GM08714 (cell line): ENCODE measurements around the gene SGO2.
"Not testable (repeated sequence)": the region's sequence is repeated elsewhere in the genome, so short reads cannot be mapped to it uniquely, and the experiment has no call there.

ENCODE experiments used
- H3K4me3 ChIP-seq: fragments of 200-500 bp; sonication (Bioruptor generic); 2 replicates; pipeline ENCODE4 v1.5.1; 2014; ENCODE audit warnings: mild to moderate bottlenecking, low read length, inconsistent platforms
- ZNF274 ChIP-seq: IDR thresholded peaks from 2 replicates; pipeline ENCODE4 v1.6.1; 2012; ENCODE audit warnings: mild to moderate bottlenecking, low read depth, low read length

SGO2 gene

DNA sequence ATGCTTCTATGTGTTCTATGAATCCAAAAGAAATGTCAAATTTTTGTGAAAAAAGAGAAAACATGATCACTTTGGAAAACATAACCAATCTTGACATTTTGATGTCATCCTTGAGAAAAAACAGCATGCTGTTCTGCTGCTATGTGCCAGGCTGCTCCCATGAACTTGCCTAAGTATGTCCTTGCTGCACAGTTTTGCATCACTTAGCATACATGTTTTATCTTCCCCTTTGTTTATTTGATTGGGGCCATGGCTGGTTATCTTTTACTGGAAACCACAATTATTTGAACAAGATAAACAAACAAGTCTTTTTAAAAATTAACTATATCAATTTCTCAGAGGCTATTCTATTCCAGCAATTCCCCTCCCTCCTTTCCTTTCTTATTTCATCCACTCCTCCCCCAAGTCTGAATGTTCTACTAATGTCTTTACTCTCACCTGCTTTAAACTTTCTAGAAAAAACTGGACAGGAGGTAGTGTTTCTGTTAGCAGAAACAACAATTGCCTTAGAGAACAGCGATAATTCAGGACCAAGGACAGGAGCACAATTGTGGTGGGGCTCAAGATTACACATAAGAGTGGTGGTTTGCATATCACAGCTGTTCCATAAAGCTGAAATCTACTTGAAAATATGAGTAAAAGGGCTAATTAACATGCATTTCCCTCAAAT is 66.5 kb downstream of the SGO2 start:
- H3K4me3 ChIP-seq: no peak overlapping the region
- no peak for TF ChIP-seq ZNF274

DNA sequence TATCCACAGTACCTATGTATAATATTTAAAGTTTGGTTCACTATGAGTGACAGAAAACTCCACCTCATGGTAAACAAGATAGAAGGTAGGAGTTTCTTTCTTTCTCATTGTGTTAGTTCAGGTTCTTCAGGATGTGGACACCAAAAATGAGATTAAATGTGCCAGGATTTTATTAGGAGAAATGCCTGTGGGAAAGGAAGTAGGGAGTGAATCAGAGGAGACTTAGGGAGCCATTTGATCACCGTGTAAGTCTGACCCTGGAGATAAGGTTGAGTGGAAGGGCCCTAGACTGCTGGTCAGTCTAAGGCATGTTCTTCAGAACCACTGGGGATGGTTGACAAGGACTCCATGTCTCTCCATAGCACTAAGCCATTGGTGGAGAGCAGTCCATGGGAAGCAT is 67.9 kb downstream of the SGO2 start:
- TF ChIP-seq ZNF274: no peak

DNA sequence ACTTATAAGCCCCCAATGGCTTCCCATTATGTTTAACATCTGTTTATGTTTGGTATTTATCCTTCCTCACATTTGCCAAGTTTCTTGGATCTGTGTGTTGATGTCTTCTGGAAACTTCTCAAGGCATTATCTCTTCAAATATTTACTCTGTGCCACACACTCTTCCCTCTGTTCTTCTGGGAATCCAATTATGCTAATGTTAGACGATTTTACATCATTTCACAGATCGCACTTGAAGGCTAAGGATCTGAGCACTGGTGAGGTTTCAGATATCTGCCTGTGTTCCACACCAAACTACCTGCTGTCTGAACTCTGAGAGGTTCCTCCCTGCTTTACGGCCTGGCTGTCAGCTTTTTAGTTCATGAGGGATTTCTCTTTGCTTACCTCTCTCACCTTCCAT is 69.9 kb downstream of the SGO2 start:
- H3K4me3 ChIP-seq: no peak overlapping the region
- no peak for TF ChIP-seq ZNF274

More for the DNA sequence above, 67.9 kb downstream of the SGO2 start:
- no peak overlapping the region for H3K4me3 ChIP-seq

DNA sequence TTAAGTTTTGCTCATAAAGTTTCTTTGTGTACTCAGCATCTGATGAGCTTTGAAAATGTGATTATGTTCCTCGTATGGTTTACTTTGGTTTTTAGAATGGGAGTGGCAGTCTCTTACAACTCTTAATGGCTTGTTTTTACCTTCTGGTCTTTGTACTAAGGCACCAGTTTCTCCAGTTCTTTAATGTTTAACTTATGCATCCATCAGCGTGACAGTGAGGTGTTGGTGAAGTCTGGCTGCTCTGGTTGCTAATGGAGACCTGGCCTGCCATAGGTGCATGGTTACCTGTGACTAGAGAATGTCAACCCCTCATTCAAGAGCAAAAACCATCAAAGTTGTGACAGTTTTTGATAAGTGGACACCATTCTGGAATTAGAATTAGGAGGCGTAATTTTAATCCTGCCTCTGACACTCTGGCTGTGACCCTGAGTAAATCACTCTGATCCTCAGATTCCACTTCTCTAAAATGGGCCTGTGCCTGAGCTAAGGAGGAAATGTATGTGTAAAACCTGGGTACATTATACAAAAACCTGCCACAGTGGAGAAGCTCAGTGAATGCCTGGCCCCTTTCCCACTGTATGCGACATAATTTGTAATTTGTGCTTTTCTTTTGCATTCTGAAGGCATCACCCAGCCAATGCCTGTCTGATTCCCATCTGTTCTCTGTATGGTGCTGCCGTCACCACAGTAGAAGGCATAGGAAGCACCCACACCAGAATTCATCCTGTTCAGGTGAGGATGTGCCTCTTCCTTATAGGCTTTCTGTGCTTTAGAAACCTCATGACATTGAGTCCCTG is 71.0 kb downstream of the SGO2 start:
- no peak for TF ChIP-seq ZNF274
- H3K4me3 ChIP-seq: no peak overlapping the region

DNA sequence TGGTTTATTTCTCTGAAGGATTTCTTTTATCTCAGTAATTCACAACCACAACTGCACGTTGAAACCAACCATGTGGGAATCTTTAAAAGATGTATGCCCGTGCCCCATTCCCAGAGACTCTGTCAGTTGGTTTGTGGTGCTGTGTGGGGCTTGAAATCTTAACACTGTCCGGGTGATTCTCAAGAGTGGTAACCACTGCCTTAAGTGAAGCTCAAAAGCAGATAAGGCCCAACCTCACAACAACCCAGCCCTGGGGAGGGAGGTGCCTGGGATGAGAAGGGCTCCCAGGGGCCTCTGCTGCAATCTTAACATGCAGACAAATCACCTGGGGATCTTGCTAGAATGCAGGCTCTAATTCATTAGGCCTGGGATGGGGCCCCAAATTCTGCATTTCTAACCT is 73.2 kb downstream of the SGO2 start:
- TF ChIP-seq ZNF274: no peak
- no peak overlapping the region for H3K4me3 ChIP-seq

DNA sequence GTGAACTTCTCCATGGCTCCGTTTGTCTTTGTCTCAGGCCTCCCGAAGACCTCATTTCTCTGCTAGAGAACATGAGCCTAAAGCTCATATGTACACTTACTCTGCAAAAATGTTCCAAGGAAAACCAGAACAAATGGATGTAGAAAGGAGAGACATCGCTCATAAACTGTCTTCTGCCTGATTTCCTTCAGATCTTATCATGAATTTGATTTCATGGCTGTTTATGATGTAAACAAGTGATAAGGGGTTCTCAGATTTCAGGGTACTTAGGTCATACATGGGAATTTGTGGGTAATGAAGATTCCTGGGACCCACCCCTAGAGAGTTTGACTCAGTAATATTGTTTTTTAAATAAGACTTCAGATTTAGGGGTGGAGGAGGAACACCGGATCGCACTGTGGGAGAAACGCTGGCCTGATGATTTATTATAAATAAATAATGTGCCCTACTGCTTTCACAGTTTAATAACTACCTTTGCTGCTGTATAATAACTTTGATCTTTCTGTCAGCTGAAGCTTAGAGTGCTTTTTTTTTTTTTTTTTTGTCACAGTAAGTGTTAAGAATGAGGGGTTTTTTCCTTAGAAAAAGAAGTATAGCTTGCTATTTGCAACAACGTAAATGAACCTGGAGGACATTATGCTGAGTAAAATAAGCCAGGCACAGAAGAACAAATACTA is 74.7 kb downstream of the SGO2 start:
- no peak overlapping the region for H3K4me3 ChIP-seq
- no peak for TF ChIP-seq ZNF274

DNA sequence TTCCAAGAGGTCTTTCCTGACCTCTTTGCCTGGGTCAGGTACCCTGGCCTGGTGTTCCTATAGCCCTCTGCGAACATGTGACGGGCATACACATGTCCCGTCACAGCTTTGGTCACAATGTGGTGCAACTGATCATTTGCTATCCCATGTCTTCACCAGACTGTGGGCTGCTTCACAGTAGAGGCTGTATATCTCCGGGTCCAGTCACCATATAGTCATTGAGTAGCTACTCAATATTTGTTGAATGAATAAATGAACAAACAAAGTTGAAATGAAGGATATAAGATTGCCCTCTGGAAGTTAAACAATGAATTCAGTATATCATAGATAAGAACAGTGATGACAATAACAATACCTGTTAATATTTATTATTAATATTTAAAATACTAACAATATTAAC is 76.6 kb downstream of the SGO2 start:
- no peak overlapping the region for H3K4me3 ChIP-seq
- TF ChIP-seq ZNF274: no peak

DNA sequence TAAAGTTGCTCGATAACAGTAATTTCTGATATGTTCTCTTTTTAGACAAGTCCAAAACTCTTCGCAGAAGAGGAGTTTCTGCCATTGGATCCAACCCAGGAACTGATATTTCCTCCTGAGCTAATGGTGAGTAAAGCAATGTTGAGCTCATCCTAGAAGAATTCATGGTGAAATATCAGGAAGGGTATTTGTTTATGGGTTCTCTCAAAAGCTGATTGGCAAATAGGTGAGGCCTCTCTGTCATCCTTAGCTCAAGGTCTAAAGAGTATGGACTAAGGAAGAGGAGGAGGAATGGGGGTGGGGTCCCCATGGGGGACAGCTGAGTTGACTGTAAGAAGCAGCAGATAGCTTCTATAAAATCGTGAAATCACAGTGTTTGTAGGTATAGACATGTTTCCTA is 78.0 kb downstream of the SGO2 start:
- H3K4me3 ChIP-seq: no peak overlapping the region
- no peak for TF ChIP-seq ZNF274

DNA sequence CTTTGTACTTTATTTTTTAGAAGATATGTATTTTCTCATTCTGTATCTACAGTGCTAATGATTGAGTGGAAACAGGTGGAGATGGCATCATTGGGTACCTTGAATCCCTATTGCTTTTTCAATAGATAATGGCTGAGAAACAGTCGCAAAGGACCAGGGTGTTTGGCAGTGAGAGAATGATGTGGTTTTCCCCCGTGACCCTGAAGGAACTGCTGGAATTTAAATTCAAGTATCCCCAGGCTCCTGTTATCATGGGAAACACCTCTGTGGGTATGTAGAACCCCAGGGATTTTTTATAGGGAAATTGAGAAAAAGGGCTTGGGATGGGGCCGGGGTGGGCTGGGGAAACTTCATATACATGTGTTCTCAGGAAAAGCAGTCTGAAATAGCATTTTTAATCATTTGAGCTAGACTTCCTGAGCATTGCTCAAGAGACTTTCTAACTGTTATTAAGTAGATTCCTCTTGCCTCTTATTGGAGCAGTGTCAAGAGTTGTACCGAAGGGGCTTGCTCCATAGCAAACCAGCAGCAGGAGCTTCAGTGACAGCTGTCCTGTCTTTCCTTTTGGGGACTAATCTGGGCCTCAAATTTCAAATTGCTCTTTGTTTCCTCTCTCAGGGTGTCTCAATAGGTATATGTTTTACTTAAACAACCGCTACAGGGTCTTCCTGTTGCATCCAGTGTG is 78.7 kb downstream of the SGO2 start:
- no peak for TF ChIP-seq ZNF274
- no peak overlapping the region for H3K4me3 ChIP-seq

DNA sequence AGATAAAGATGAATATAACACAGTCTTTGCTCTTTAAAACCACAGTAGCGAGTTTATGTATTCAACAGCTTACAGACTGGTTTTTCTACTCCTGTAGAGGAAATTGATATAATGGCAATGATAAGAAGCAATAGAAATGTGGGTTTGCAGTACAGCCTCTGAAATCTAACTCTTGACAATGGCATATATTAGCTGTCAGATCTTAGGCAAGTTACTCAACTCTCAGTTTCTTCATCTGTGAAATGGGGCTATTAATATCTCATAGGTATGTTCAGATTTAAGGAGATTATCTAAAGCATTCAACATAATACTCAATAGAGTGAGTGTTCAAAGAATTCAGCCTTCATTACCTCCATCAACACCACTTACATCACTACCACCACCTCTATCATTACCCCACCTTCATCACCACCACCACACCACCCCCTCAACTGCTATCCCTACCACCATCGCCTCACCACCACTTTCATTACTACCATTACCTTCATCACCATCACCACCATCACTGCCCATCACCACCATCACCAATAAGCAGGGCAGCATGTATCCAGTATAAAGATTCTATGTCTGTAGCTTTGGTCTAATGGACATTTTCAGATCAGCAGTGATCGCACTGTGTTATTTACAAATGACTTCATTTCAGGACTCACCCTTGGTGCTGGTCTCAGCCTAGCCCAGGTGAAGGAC is 82.5 kb downstream of the SGO2 start:
- no peak overlapping the region for H3K4me3 ChIP-seq
- TF ChIP-seq ZNF274: no peak

DNA sequence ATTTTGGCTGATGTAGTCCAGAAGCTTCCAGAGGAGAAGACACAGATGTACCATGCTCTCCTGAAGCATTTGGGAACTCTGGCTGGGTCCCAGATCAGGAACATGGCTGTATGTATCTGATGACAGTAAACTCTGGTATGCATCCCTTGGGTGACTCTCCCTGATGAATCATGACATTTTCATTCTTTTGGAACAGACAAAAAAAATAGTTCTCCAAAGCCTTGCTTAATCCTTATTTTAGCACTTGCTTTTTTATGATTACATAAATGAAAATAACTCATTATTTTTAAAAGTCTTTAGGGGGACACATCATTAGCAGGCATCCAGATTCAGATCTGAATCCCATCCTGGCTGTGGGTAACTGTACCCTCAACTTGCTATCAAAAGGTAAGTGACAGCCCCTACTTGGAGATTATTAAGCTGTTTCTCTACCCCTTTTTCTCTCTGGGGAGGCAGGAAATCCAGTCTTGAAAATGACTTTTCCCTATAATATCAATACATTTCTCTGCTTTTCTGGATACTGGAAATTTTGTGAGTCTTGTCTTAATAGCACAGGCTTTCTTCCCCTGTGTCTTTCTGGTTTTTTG is 83.1 kb downstream of the SGO2 start:
- no peak overlapping the region for H3K4me3 ChIP-seq
- TF ChIP-seq ZNF274: no peak

DNA sequence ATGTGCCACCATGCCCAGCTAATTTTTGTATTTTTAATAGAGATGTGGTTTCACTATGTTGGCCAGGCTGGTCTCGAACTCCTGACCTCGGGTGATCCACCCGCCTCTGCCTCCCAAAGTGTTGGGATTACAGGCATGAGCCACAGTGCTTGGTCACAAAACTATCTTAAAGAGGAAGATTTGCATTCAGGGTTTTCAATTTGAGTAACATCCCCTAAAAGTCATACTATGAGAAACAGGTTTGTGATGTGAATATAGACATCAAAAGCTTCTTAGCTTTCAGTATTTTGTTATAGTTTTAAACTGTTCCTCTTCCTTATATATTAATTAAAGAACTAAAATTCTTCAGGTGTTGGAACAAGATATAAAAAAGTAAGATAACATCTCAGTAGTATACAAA is 84.2 kb downstream of the SGO2 start:
- H3K4me3 ChIP-seq: not testable (repeated sequence)

DNA sequence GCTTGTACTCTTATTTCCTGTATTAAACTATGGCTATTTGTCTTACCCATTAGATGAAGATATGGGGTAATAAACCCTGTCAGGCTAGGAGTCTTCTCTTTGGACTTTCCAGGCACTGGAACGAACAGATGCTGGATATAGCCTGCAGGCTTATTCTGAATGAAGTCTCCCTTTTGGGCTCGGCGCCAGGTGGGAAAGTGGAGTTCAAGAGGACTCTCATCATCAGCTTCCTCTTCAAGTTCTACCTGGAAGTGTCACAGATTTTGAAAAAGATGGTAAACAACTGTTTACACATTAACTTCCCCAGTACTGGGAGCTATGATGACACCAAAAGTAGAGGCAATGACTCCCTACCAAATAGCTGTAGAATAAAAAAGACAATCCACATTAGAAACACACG is 87.7 kb downstream of the SGO2 start:
- no peak overlapping the region for H3K4me3 ChIP-seq
- no peak for TF ChIP-seq ZNF274

DNA sequence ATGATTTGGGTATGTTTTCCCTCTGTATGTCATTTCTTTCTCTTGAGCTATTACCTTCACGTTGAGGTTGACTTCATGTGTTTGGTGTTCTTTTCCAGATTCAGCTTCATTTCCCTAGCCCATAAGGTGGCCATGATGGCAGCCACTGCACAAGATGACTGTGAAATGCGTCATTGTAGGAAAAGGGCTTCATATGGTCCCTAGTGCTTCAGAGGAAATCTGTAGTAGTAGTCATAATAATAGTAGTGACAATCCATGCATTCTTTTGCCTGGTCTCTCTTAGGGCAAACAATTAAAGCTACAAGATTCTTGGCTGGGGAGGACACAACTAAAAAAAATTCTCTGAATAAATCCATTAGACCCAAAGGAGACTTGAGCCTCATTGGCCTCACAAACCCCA is 88.2 kb downstream of the SGO2 start:
- H3K4me3 ChIP-seq: no peak overlapping the region
- no peak for TF ChIP-seq ZNF274

DNA sequence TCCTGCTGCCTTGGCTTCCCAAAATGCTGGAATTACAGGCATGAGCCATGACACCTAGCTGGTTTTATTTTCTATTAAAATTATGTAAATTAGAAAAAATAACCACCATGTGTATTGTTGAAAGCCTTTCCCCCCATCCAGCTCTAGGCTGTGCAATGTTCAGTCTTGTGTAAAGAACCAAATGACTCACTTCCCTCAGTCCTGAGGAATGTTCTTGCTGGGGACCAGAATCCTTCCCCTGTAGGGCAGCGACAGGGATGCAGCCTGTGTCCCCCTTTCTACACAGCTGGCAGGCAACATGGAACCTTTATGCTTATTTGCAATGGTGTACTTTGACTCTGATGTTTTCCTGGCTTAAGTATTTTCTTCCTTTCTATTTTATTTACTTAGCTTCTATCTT is 89.2 kb downstream of the SGO2 start:
- TF ChIP-seq ZNF274: no peak
- H3K4me3 ChIP-seq: no peak overlapping the region
